Epithelial cell of prostate (primary cell): ENCODE results near the gene IGF2BP1.

Experiments
- DNase-seq: peaks from one replicate; pipeline ENCODE4 v3.0.0-alpha.2; 2011; ENCODE audit warnings: low read depth, low spot score
- H3K27ac ChIP-seq: fragments of 450-650 bp; 2 replicates; pipeline ENCODE4 v1.5.1; 2017; ENCODE audit warnings: mild to moderate bottlenecking

Gene IGF2BP1

DNA sequence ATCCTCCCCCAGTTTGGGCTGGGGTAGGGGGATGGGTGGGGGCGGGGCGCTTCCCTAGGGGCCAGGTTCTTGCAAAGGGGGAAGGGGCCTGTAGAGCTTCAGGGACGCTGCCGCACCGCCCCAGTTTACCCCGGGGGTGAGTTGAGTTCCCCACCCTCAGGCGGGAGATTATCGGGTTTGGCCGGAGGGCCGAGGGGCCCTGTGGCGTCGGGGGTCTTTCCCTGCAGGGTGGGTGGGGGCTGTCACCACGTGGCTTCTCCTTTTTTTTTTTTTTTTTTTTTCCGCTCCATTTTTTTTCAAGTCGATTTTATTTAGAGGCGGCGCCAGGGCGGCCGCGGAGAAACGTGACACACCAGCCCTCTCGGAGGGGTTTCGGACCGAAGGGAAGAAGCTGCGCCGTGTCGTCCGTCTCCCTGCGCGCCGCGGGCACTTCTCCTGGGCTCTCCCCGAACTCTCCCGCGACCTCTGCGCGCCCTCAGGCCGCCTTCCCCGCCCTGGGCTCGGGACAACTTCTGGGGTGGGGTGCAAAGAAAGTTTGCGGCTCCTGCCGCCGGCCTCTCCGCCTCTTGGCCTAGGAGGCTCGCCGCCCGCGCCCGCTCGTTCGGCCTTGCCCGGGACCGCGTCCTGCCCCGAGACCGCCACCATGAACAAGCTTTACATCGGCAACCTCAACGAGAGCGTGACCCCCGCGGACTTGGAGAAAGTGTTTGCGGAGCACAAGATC, at the start of gene IGF2BP1:
Gene IGF2BP1, plus strand, starts transcription at position 283 of the 724 bp plus-strand sequence. Its CDS starts 361 bp downstream, at position 644.
- no peak for DNase-seq
- H3K27ac ChIP-seq = no peak within 1 kb of the TSS

DNA sequence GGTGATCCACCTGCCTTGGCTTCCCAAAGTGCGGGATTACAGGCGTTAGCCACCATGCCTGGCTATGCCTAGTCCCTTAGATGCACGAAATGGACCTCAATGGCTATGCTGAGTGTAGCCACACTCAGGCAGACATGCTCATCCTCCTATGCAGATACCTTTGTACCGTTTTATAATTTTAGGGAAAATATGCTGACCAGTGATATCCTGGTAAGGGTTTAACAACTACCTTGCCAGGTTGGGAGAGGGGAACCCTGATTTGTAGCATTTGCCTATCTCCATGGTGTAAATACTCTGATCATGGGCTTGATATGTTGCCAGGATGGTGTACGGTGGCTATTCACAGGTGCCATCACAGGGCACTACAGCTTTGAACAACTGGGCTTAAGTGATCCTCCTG, 45.6 kb upstream of the IGF2BP1 start:
- no peak for DNase-seq
- H3K27ac ChIP-seq = no peak overlapping the region

DNA sequence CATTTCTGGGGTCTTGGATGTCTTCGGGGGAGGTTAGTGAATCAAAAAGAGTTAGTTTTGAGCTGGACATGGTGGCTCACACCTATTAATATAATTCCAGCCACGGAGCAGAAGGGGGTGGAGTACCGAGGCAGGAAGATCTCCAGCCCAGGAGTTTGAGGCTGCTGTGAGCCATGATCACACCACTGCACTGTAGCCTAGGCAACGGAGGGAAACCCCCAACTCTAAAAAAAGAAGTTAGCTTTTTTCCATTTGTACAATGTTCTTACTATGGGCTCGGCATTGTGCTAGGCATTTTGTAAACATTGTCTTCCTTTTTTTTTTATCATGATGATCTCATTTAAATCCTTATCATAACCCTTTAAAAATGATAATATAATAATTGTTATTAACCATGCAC, 44.3 kb upstream of the IGF2BP1 start:
- no peak for DNase-seq
- H3K27ac ChIP-seq = no peak overlapping the region

DNA sequence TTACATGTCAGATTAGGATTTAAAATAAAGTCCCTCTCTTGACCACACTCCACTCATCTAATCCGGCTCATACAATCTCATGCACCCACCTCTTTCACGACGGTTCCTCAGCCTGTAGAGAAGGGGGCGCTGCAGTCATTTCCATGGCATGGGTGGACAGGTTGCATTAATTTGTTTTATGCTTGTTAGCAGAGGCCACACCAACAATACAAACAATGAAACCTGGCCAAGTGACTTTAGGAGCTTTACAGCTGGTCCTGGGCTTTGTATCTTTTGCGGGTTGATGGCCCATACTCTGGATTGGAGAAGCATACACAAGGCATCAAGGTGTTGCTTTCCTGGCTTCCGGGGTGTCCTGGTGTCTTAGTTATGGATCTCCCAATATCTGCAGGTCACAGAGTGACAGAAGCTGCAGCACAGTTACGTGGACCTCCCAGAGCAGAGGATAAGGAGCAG, 42.9 kb upstream of the IGF2BP1 start:
- no peak for DNase-seq

DNA sequence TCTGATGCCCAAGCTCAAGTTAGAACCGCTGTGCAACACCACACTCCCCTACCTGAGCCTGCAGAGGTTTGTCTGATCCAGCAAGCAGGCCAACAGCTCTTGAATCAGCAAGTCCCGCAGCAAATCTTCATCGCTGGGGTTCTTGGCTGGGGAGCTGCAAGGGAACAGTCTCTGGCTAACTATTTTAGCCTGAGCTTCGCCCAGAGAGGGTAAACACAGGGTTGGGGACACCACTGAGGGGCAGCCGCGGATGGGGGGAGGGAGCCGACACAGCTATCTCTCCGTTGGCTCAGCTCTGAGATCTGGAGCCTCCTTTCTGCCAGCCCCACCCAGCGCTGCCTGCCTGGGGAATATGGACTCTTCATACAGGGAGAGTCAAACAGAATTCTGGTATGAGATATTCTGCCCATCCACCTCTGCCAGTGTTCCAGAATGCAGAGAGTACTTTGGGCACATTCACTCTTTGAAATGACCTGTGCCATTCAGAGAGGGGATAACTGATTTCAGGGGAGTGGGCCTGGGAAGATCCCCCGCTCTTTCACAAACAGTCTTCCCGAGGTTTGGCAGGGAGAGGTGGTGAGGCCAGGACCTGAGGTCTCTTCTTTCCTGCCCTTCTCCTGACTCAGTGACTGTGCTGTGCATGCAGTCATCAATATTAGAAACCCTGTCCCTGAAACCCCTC, 36.2 kb upstream of the IGF2BP1 start:
- H3K27ac ChIP-seq = no peak overlapping the region
- DNase-seq = no peak

More for the DNA sequence above, 42.9 kb upstream of the IGF2BP1 start:
- no peak overlapping the region for H3K27ac ChIP-seq

DNA sequence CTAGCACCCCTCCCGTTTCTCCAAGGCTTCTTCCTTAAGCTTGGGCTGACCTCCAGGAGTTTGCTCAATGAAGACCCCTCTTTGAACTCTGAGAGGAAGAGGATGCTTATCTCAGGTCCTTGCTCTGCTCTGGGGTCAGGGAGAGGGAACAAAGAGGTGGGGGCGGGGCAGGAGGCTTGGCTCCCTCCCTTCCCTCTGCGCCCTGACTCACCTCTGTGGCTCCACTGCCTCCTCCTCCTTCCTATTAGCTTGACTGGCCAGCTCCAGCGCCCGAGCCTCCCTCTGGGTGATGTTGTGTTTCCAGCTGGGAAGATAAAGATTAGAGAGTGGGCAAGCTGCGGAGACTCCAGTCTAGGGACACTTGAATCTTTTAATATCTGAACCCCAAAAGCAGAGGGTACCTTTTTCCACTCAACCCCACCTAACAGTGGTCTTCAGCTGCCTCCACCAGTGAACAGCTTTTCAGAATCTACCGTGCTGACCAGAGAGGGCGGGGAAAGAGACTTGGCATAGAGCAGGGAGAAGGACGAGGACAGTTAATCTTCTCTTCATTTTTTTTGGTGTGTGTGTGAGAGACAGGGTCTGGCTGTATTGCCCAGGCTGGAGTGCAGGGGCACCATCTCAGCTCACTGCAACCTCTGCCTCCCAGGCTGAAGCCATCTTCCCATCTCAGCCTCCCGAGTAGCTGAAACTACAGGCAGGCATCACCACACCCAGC, 35.5 kb upstream of the IGF2BP1 start:
- no peak for DNase-seq
- no peak overlapping the region for H3K27ac ChIP-seq

DNA sequence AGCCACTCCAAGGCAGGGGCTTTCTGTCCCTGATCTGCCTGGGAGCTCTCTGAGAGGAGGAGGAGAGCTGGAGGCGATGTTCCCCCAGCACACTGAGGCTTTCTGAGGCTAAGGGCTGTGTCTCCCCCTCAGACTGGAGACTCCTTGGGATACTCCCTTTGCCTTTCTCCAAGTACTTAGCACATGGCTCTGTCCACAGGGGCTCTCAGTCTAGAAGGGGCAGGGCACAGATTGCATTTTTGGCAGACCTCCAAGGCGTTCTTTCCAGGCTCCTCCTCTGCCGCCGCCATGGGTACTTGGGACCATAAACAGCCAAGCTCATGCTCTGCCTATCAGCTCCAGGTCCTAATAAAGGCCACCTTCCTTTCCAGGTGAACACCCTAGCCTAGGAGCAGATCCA, 27.0 kb upstream of the IGF2BP1 start:
- DNase-seq = no peak
- H3K27ac ChIP-seq = no peak overlapping the region

DNA sequence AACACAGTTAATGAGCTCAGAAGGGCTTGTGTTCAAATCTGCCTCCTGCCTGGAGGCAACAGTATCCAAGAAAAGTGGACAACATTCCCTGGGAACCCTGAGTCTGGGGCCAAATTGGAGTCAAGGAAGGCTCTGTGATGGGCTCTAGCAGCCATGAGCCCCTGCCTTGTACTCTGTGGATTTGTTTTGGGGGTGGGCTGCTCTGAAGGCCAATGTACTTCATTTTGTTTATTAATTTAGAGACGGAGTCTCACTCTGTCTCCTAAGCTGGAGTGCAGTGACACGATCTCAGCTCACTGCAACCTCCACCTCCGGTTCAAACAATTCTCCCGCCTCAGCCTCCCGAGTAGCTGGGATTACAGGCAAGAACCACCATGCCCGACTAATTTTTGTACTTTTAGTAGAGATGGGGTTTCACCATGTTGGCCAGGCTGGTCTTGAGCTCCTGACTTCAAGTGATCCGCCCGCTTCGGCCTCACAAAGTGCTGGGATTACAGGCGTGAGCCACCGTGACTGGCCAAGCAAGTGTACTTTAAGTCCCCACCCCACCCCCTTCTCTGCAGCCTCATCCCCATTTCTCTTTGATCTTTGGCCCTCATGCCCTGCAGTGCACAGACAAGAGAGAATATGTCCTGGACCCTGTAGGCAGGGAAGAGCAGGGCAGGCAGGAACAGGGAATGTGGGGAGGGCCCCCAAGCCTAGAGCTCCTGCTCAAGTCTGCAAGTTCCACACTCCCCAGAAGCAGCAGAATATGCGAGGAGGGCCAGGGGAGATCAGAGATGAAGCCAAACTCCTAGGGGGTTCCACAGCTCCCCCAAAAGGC, 26.1 kb upstream of the IGF2BP1 start:
- no peak overlapping the region for H3K27ac ChIP-seq
- no peak for DNase-seq

DNA sequence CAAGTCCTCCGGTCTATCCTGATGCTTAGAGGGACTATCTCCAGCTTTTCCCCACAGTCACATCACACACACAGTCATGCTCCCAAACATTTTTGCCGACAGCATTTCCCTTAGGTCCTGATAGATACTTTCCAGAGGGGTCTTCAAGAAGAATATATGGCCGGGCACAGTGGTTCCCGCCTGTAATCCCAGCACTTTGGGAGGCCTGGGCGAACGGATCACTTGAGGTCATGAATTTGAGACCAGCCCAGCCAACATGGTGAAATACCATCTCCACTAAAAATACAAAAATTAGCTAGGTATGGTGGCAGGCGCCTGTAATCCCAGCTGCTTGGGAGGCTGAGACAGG, 24.5 kb upstream of the IGF2BP1 start:
- no peak for DNase-seq
- H3K27ac ChIP-seq = peak overlapping the region; percentile 27

DNA sequence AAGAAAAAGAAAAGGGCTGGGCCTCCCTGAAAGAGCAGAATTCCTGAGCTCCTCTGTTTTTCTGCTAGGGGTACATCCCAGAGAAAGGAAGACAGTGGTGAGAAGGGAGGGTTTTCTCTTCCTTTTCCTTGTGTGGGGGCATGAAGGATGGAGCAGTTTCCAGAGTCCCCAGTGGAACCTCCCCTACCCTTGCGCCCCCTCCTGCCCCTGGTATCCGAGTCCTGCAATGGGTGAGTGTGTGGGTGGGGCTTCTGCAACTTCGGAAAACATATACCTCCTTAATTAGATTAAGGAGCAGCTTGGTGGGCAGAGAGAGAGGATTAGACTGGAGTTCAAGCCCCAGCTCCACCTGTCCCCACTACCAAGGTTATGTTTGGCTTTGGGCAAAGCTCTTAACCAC, 23.4 kb upstream of the IGF2BP1 start:
- no peak overlapping the region for H3K27ac ChIP-seq
- no peak for DNase-seq

DNA sequence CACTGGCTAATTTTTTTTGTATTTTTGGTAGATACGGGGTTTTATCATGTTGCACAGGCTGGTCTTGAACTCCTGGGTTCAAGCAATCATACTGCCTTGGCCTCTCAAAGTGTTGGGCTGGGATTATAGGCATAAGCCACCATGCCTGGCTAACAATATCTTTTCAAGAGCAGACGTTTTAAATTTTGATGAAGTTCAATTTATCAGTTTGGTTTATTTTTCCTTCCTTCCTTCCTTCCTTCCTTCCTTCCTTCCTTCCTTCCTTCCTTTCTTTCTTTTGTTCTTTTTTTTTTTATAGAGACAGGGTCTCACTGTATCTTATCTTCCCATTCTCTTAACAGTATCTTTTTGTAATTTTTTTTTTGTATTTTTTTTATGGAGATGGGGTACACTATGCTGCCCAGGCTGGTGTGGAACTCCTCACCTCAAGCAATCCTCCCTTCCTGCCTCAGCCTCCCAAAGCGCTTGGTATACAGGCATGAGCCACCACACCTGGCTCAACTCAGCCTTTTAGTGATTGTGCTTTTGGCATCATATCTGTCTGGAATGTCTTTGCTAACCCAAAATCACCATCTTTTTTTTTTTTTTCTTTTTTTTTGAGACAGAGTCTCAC, 15.2 kb upstream of the IGF2BP1 start:
- DNase-seq = no peak
- no peak overlapping the region for H3K27ac ChIP-seq

DNA sequence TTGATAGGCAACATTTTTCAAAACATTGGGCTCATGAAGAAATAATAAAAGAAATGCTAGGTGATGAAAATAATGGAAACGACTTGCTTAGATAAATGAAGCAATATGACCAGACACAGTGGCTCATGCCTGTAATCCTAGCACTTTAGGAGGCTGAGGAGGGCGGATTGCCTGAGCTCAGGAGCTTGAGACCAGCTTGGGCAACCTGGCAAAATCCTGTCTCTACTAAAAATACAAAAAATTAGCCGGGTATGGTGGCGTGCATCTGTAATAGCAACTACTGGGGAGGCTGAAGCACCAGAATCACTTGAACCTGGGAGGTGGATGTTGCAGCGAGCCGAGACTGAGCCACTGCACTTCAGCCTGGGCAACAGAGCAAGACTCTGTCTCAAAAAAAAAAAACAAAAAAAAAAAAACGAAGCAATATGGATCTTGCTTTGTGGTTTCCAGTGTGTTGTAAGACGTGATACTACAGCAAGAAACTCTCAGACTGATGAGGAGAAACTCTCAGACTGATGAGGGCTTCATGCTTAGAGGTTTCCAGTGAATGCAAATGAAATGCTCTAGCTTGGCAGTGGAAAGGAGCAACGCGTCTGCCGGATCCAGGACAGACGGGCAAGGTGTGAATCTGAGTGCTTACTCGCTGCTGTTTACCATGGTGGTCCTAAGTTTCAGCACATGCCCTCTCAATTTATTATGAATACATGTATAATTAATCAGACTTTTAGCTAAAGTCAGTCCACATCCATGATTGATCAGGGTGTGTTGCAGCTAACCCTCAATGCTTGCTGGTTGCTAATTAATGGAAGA, 11.5 kb upstream of the IGF2BP1 start:
- no peak for DNase-seq
- H3K27ac ChIP-seq = no peak overlapping the region

DNA sequence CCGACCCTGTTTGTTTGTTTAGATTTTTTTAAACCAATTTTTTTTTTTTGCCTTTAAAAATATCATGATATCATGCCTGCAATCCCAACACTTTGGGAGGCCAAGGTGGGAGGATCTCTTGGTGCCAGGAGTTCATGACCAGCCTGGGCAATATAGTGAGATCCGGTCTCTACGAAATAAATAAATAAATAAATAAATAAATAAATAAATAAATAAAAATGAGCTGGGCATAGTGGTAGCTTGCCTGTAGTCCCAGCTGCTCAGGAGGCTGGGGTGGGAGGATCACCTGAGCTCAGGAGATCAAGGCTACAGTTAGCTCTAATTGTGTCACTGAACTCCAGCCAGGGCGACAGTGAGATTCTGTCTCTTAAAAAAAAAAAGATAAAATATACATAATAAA, 8.1 kb upstream of the IGF2BP1 start:
- H3K27ac ChIP-seq = no peak overlapping the region
- DNase-seq = no peak

DNA sequence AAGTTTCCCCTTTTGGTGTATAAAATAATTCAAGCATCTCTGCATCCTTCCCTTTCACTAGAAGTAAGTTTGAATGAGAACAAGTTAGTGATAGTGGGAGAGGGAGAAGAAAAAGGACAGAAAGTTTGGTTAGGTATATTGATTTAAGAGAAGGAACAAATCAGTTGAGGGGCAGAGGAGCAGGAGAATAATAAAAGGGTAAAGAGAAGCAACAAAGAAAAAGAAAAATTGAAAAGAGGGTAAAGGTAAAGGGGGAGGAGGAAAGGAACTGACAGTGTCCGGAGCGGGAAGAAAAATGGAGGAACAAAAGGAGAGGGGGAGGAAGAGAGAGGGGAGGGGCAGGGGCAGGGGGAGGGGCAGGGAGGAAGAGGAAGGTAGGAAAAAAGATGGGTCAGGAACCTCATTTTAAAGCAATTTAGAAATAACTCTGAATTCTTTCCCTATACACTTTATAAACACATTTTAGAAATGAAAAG, 6.3 kb upstream of the IGF2BP1 start:
- DNase-seq = no peak
- no peak overlapping the region for H3K27ac ChIP-seq

DNA sequence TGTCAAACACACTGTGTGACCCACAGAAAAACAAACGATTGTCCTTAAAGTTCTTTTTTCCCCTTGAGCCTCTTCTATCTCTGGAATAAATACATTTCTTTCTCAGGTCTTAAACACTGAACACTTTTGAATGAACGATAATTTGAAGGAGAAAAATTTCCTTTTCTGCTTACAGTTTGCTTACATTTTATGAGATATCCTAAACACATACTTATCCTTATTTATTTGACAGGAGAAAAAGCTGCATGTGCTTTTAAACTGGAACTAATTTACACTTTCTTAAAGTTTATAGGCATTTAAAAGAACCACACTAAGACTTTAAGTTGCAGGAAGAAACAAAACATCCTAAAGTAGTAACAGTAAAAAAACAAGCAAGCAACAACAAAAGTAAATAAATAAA, 4.7 kb upstream of the IGF2BP1 start:
- DNase-seq = no peak
- no peak overlapping the region for H3K27ac ChIP-seq

DNA sequence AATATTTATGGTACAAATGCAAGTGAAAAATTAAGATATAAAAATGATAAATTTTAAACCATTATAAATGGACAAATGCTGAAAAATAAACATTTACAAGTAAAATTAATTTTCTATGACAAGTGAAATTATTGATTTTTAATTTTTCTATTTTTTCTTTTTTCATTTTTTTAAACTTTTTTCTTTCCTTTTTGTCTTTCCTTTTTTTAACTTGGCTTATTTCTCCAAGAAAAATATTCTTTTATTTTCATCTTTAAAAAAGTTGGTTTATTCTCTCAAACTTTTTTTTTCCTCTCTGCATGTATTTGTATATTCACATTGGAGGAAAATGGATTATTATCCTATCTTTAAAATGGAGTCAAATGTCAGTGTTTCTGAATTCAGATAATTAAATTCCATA, 3.9 kb upstream of the IGF2BP1 start:
- DNase-seq = no peak

DNA sequence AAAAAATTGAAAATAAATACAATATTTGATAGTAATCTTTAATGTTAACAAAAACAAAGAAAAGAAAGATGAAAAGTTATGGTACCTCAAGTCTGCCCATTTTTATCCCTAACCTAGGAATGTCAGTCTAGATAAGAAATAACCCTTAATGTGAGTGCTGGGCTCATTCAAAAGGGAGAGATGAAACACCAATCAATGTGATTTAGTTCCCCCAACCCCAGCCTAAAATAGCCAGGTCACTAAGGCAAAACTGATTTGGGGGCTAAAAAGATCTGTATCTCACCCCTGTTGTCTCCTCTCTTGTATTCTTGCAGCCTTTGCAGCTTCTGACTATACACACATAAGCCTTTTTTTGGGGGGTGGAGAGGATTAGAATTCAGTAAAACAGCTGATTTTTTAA, 3.2 kb upstream of the IGF2BP1 start:
- no peak for DNase-seq
- no peak overlapping the region for H3K27ac ChIP-seq

More for the DNA sequence above, 3.9 kb upstream of the IGF2BP1 start:
- no peak overlapping the region for H3K27ac ChIP-seq

DNA sequence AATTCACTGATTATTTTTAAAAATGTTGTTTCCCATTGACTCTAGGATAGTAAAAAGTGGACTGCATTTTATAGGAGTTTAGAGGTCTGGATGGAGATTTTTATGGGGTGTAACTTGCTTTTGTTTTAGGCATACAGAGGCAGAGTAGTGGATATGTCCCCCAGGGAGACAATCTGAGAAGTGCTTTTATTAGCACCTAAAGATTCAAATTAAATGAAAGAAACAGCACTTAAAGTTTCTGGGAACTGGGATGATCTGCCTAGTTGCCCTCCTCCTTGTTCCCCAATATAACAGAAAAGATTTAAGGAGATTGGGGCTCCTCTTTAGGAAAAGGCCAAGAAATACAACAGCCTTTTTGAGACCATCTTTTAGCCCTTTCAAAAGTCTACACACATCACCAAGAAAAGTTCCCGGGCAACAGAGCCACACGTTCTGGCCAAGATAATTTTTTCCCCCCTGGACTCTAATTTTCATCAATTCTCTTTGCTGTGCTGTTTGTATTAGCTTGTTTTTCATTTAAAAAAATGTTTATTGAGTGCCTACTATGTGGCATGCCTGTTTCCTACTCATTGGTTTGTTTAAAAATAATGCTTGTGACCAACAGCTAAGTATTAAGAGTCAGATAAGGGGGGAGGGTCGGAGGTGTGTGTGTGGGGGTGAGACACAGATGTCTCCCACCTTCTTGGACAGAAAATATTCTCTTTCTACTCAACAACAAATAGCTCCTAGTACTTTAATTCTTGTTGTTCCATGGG, 2.5 kb upstream of the IGF2BP1 start:
- no peak for DNase-seq
- H3K27ac ChIP-seq = no peak overlapping the region
